Neural progenitor cell (in vitro differentiated cells): ENCODE measurements around the gene ZBTB12. TPM values are rescaled to one million over a fixed set of nuclear protein-coding genes. Genes with fewer than 3 reads are reported as not detected.
"Not testable (repeated sequence)": the region's sequence is repeated elsewhere in the genome, so short reads cannot be mapped to it uniquely, and the experiment has no call there.

Source experiments
- DNase-seq: peaks from one replicate; pipeline ENCODE4 v3.0.0-alpha.2; 2016; ENCODE audit warnings: low spot score
- H2AFZ ChIP-seq: fragments of 200-600 bp; sonication (generic); replicated peaks from 2 replicates; pipeline ENCODE4 v1.6.1; 2016; ENCODE audit warnings: antibody characterized with exemption
- H3F3A ChIP-seq: fragments of 200-600 bp; sonication (generic); 2 replicates; pipeline ENCODE4 v1.6.1; 2016; ENCODE audit warnings: antibody characterized with exemption, low read depth
- H3K27ac ChIP-seq: fragments of 200-600 bp; sonication (generic); 2 replicates; pipeline ENCODE4 v1.5.1; 2016; ENCODE audit warnings: mild to moderate bottlenecking
- H3K27me3 ChIP-seq: fragments of 200-600 bp; sonication (generic); 2 replicates; pipeline ENCODE4 v1.6.1; 2016; ENCODE audit warnings: mild to moderate bottlenecking, moderate library complexity
- H3K36me3 ChIP-seq: fragments of 200-600 bp; sonication (generic); 2 replicates; pipeline ENCODE4 v1.5.1; 2016
- H3K4me1 ChIP-seq: fragments of 200-600 bp; sonication (generic); 2 replicates; pipeline ENCODE4 v1.6.1; 2016; ENCODE audit warnings: mixed run types
- H3K4me2 ChIP-seq: fragments of 200-600 bp; sonication (generic); 2 replicates; pipeline ENCODE4 v1.6.1; 2016
- H3K4me3 ChIP-seq: fragments of 200-600 bp; sonication (generic); 2 replicates; pipeline ENCODE4 v1.5.1; 2016
- H3K79me2 ChIP-seq: fragments of 200-600 bp; sonication (generic); 2 replicates; pipeline ENCODE4 v1.6.1; 2016; ENCODE audit warnings: low read depth
- H3K9ac ChIP-seq: fragments of 200-600 bp; sonication (generic); 2 replicates; pipeline ENCODE4 v1.6.1; 2016
- H3K9me3 ChIP-seq: fragments of 200-600 bp; sonication (generic); 2 replicates; pipeline ENCODE4 v1.5.1; 2016; ENCODE audit warnings: low read depth
- H4K20me1 ChIP-seq: fragments of 200-600 bp; sonication (generic); 2 replicates; pipeline ENCODE4 v1.6.1; 2016; ENCODE audit warnings: low read depth
- H3K27ac Mint-ChIP-seq: 3 replicates; pipeline ENCODE4 v1.8.0; 2021; ENCODE audit warnings: mixed read lengths
- H3K27me3 Mint-ChIP-seq: 2 replicates; pipeline ENCODE4 v1.8.0; 2022; ENCODE audit warnings: low read depth, mild to moderate bottlenecking, inconsistent platforms, moderate library complexity, mixed read lengths; ENCODE audit not compliant: insufficient read depth
- H3K36me3 Mint-ChIP-seq: 3 replicates; pipeline ENCODE4 v1.8.0; 2021; ENCODE audit warnings: mixed read lengths
- H3K4me1 Mint-ChIP-seq: 3 replicates; pipeline ENCODE4 v1.8.0; 2021; ENCODE audit warnings: mixed read lengths
- H3K4me3 Mint-ChIP-seq: 3 replicates; pipeline ENCODE4 v1.8.0; 2021; ENCODE audit warnings: mild to moderate bottlenecking, moderate library complexity, mixed read lengths
- H3K9me3 Mint-ChIP-seq: 3 replicates; pipeline ENCODE4 v1.8.0; 2020; ENCODE audit warnings: mixed read lengths
- CTCF ChIP-seq: fragments of 200-600 bp; sonication (generic); IDR thresholded peaks from 2 replicates; pipeline ENCODE4 v1.5.1; 2017; ENCODE audit warnings: antibody characterized with exemption, mild to moderate bottlenecking
- EZH2 ChIP-seq: fragments of 200-600 bp; sonication (generic); IDR thresholded peaks from 2 replicates; pipeline ENCODE4 v1.6.1; 2017; ENCODE audit warnings: antibody characterized with exemption, mild to moderate bottlenecking, moderate library complexity
- EZH2phosphoT487 ChIP-seq: fragments of 200-600 bp; sonication (generic); IDR thresholded peaks from 2 replicates; pipeline ENCODE4 v1.6.1; 2017; ENCODE audit warnings: antibody characterized with exemption
- total RNA-seq: library from RNA; depleted of rRNA; stranded (reverse); fragments of >200 nt; gene quantifications from 2 replicates; pipeline ENCODE4 v1.2.3, GENCODE V29; 2015; ENCODE audit warnings: low replicate concordance

Gene ZBTB12
- total RNA-seq, 1 donor from 2014 or later, result 8.4 TPM

GRCh38 chr6:31858707-31859106 is 43.2 kb downstream of the ZBTB12 start:
- TF ChIP-seq EZH2 (no peak), EZH2phosphoT487 (no peak), CTCF (no peak)
- Mint-ChIP-seq H3K4me3 (no peak overlapping the region), H3K27me3 (peaks cover 3% of the 10 kb centered on the region), H3K27ac (no peak overlapping the region), H3K4me1 (peaks cover 9% of the 10 kb centered on the region), H3K36me3 (peaks cover 8% of the 10 kb centered on the region), H3K9me3 (peaks cover 4% of the 10 kb centered on the region)
- no peak overlapping the region for H3K4me3 ChIP-seq
- H3K9me3 ChIP-seq, result no peaks in the 10 kb centered on the region
- no peak overlapping the region for H3K27ac ChIP-seq
- peaks cover 8% of the 10 kb centered on the region for H3F3A ChIP-seq
- H3K4me1 ChIP-seq, result no peaks in the 10 kb centered on the region
- peaks cover 6% of the 10 kb centered on the region for H3K79me2 ChIP-seq
- H3K4me2 ChIP-seq, result no peak overlapping the region
- DNase-seq, result no peak
- H2AFZ ChIP-seq, result no peak overlapping the region
- H3K36me3 ChIP-seq, result no peaks in the 10 kb centered on the region
- no peaks in the 10 kb centered on the region for H4K20me1 ChIP-seq
- no peak overlapping the region for H3K9ac ChIP-seq
- H3K27me3 ChIP-seq, result no peaks in the 10 kb centered on the region

GRCh38 chr6:31857774-31858173 is 44.1 kb downstream of the ZBTB12 start:
- H3K27ac Mint-ChIP-seq, H3K4me3 Mint-ChIP-seq, H3K4me1 ChIP-seq: not testable (repeated sequence)

GRCh38 chr6:31851980-31852718 is 49.7 kb downstream of the ZBTB12 start:
- H3K9me3 Mint-ChIP-seq, result peaks cover 10% of the 10 kb centered on the region
- H3K27ac Mint-ChIP-seq, H3K27me3 Mint-ChIP-seq, H2AFZ ChIP-seq, H3K9me3 ChIP-seq, H4K20me1 ChIP-seq, H3K36me3 ChIP-seq, H3K4me3 ChIP-seq, H3F3A ChIP-seq, H3K4me1 ChIP-seq, H3K9ac ChIP-seq, DNase-seq, H3K27me3 ChIP-seq, H3K4me3 Mint-ChIP-seq, H3K79me2 ChIP-seq, H3K4me2 ChIP-seq, H3K4me1 Mint-ChIP-seq, H3K27ac ChIP-seq: not testable (repeated sequence)
- H3K36me3 Mint-ChIP-seq, result peaks cover 12% of the 10 kb centered on the region

More at GRCh38 chr6:31857774-31858173, 44.1 kb downstream of the ZBTB12 start:
- not testable (repeated sequence) for H3K9ac ChIP-seq, H3K27me3 ChIP-seq, H3K9me3 ChIP-seq, H4K20me1 ChIP-seq, DNase-seq, H3K27ac ChIP-seq, H3K27me3 Mint-ChIP-seq, H3K4me3 ChIP-seq, H3K4me1 Mint-ChIP-seq, H3K9me3 Mint-ChIP-seq, H3K4me2 ChIP-seq, H3K36me3 ChIP-seq, H3K79me2 ChIP-seq, H2AFZ ChIP-seq, H3F3A ChIP-seq
- H3K36me3 Mint-ChIP-seq, result peaks cover 11% of the 10 kb centered on the region

GRCh38 chr6:31851485-31851832 is 50.4 kb downstream of the ZBTB12 start:
- Mint-ChIP-seq H3K4me3 (no peak overlapping the region), H3K27me3 (no peaks in the 10 kb centered on the region), H3K36me3 (peaks cover 10% of the 10 kb centered on the region), H3K4me1 (peaks cover 2% of the 10 kb centered on the region), H3K9me3 (peaks cover 10% of the 10 kb centered on the region), H3K27ac (peak overlapping the region; percentile 54)
- H4K20me1 ChIP-seq, result no peaks in the 10 kb centered on the region
- H3K36me3 ChIP-seq, result no peaks in the 10 kb centered on the region
- H3K27me3 ChIP-seq, result no peaks in the 10 kb centered on the region
- H3F3A ChIP-seq, result peaks cover 5% of the 10 kb centered on the region
- H2AFZ ChIP-seq, result no peak overlapping the region
- no peak overlapping the region for H3K4me2 ChIP-seq
- no peaks in the 10 kb centered on the region for H3K9me3 ChIP-seq
- H3K4me3 ChIP-seq, result no peak overlapping the region
- DNase-seq, result no peak
- H3K79me2 ChIP-seq, result no peaks in the 10 kb centered on the region
- H3K4me1 ChIP-seq, result no peaks in the 10 kb centered on the region
- TF ChIP-seq EZH2phosphoT487 (no peak), CTCF (no peak), EZH2 (no peak)
- H3K9ac ChIP-seq, result no peak overlapping the region
- no peak overlapping the region for H3K27ac ChIP-seq
